Fibroblast of lung (primary cell): ENCODE data around the gene ENTHD1.

Experiments used
- CTCF ChIP-seq, 2 donors: IDR thresholded peaks in 1 of 2; conservative IDR thresholded peaks in 1 of 2; 1 replicate in 1 of 2; 2 replicates in 1 of 2; pipeline ENCODE4 v1.5.1; 2011 to 2012; ENCODE audit warnings: low read length in 2 of 2, control low read depth in 1 of 2, inconsistent platforms in 1 of 2, low read depth in 1 of 2, mild to moderate bottlenecking in 1 of 2
- EZH2 ChIP-seq: IDR thresholded peaks from 2 replicates; pipeline ENCODE4 v1.5.1; 2012; ENCODE audit warnings: low read length, control low read depth, mild to moderate bottlenecking; ENCODE audit errors: missing control alignments

- TF ChIP-seq CTCF (conservative IDR thresholded peaks at IDR 0.05 in 1 of 2, IDR thresholded peaks at IDR 0.05 in 1 of 2; ENCODE audit: low read depth in 1 of 2, low read length in 2 of 2) (no peak), EZH2 (no peak)
Observed at GRCh38 chr22:39941601-39942000, 48.0 kb upstream of the ENTHD1 start.
